ENCODE measurements around the gene RNGTT.

Gene RNGTT

DNA sequence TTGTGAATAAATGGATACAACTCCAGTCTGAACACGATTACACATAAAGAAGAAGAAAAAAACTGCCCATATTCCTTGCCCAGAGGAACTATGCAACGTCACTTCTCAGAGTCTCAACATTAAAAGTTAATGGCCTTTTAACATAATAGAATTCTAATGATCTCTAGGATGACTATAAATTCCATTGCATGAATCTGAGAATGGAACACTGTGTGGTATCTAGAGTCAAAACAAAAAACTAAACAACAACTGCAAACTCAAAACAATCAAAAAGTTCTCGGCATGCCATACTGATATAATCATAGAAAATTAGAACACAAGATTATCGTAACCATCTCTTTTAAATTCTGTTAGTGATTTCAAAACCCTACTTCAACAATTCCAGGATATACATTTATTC lies 283.6 kb downstream of the RNGTT start:
- Histone ChIP-seq H3K4me1 (ENCODE audit: control insufficient read depth in 2 of 2, insufficient read depth in 2 of 2, low read length in 2 of 2) (no peaks in the 10 kb centered on the region), H3K9me3 (ENCODE audit: control insufficient read depth in 2 of 2, low read length in 2 of 2) (no peaks in the 10 kb centered on the region), H3K4me3 (ENCODE audit: low read length in 2 of 2) (no peak overlapping the region), H3K36me3 (ENCODE audit: control insufficient read depth in 2 of 2, insufficient read depth in 2 of 2, low read length in 2 of 2) (no peaks in the 10 kb centered on the region), H3K27me3 (ENCODE audit: control insufficient read depth in 2 of 2, insufficient read depth in 2 of 2, low read length in 2 of 2) (no peaks in the 10 kb centered on the region), H3K9ac (ENCODE audit: low read depth in 1 of 2, low read length in 2 of 2) (no peak overlapping the region), H3K27ac (ENCODE audit: low read depth in 2 of 2, low read length in 2 of 2) (no peak overlapping the region)

DNA sequence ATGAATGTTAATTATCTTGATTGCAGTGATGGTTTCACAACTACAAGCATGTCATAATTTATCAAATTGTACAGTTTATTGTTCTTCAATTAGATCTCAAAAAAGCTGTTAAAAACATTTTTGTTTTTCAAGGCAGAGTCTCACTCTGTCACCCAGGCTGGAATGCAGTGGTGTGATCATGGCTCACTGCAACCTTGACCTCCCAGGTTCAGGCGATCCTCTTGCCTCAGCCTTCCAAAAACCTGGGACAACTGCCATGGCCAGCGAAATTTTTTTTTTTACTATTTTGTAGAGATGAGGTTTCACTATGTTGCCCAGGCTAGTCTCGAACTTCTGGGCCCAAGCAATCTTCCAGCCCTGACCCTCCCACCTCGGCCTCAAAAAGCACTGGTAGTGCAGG lies 286.1 kb downstream of the RNGTT start:
- Histone ChIP-seq H3K4me1 (ENCODE audit: control insufficient read depth in 2 of 2, insufficient read depth in 2 of 2, low read length in 2 of 2) (no peaks in the 10 kb centered on the region), H3K9ac (ENCODE audit: low read depth in 1 of 2, low read length in 2 of 2) (no peak overlapping the region), H3K27ac (ENCODE audit: low read depth in 2 of 2, low read length in 2 of 2) (no peak overlapping the region), H3K27me3 (ENCODE audit: control insufficient read depth in 2 of 2, insufficient read depth in 2 of 2, low read length in 2 of 2) (no peaks in the 10 kb centered on the region), H3K36me3 (ENCODE audit: control insufficient read depth in 2 of 2, insufficient read depth in 2 of 2, low read length in 2 of 2) (no peaks in the 10 kb centered on the region), H3K9me3 (ENCODE audit: control insufficient read depth in 2 of 2, low read length in 2 of 2) (no peaks in the 10 kb centered on the region), H3K4me3 (ENCODE audit: low read length in 2 of 2) (no peak overlapping the region)

DNA sequence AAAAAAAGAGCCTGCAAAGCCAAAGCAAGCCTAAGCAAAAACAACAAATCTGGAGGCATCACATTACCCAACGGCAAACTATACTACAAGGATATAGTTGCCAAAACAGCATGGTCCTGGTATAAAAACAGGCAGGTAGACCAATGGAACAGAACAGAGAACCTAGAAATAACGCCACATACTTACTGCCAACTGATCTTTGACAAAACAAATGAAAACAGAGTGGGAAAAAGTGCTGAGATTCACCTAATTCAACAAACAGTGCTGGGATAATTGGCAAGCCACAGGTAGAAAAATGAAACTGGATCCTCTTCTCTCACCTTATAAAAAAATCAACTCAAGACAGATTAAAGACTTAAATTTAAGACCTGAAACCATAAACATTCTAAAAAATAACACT lies 291.8 kb downstream of the RNGTT start:
- Histone ChIP-seq H3K9me3 (ENCODE audit: control insufficient read depth in 2 of 2, low read length in 2 of 2) (peaks cover 11 to 13% of the 10 kb centered on the region in 2 donors), H3K36me3 (ENCODE audit: control insufficient read depth in 2 of 2, insufficient read depth in 2 of 2, low read length in 2 of 2) (no peaks in the 10 kb centered on the region), H3K4me3 (ENCODE audit: low read length in 2 of 2) (no peak overlapping the region), H3K4me1 (ENCODE audit: control insufficient read depth in 2 of 2, insufficient read depth in 2 of 2, low read length in 2 of 2) (no peaks in the 10 kb centered on the region), H3K27ac (ENCODE audit: low read depth in 2 of 2, low read length in 2 of 2) (no peak overlapping the region), H3K27me3 (ENCODE audit: control insufficient read depth in 2 of 2, insufficient read depth in 2 of 2, low read length in 2 of 2) (no peaks in the 10 kb centered on the region), H3K9ac (ENCODE audit: low read depth in 1 of 2, low read length in 2 of 2) (no peak overlapping the region)

DNA sequence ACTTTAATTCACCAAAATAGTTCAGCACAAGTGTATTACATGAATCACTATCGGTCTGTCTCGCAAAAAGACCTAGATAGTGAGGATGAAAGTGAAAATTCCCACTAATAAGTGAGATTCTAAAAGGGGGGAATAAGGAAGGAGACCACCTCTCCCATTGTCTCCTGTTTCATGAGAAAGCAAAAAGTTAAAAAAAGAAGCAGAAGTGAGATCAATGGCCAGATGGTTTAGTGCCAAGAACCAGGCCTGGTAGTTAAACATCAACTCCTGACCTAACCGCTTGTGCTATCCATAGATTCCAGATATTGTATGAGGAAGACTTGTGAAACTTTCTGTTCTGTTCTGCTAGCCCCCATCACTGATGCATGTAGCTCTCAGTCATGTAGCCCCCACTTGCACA lies 293.0 kb downstream of the RNGTT start:
- no peaks in the 10 kb centered on the region for H3K27me3 ChIP-seq (ENCODE audit: control insufficient read depth in 2 of 2, insufficient read depth in 2 of 2, low read length in 2 of 2)
- no peak overlapping the region for H3K27ac ChIP-seq (ENCODE audit: low read depth in 2 of 2, low read length in 2 of 2)
- no peaks in the 10 kb centered on the region for H3K4me1 ChIP-seq (ENCODE audit: control insufficient read depth in 2 of 2, insufficient read depth in 2 of 2, low read length in 2 of 2)
- no peaks in the 10 kb centered on the region for H3K36me3 ChIP-seq (ENCODE audit: control insufficient read depth in 2 of 2, insufficient read depth in 2 of 2, low read length in 2 of 2)
- no peak overlapping the region for H3K4me3 ChIP-seq (ENCODE audit: low read length in 2 of 2)
- peaks cover 11 to 13% of the 10 kb centered on the region in 2 donors for H3K9me3 ChIP-seq (ENCODE audit: control insufficient read depth in 2 of 2, low read length in 2 of 2)
- no peak overlapping the region for H3K9ac ChIP-seq (ENCODE audit: low read depth in 1 of 2, low read length in 2 of 2)

DNA sequence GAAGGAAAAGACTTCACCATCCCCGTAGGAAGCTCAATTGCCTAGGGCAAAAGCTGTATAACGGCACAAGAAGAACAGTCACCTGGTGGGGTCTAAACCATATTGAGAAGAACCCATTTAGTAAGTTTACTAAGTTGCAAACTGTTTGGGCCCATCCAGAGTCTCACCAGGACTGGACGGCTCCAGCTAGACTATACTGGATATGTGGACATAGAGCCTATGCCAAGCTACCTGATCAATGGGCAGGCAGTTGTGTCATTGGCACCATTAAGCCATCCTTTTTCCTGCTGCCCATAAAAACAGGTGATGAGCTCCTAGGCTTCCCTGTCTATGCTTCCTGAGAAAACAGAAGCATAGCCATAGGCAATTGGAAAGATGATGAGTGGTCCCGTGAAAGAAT lies 293.9 kb downstream of the RNGTT start:
- Histone ChIP-seq H3K4me3 (ENCODE audit: low read length in 2 of 2) (no peak overlapping the region), H3K9me3 (ENCODE audit: control insufficient read depth in 2 of 2, low read length in 2 of 2) (peaks cover 11 to 13% of the 10 kb centered on the region in 2 donors), H3K27ac (ENCODE audit: low read depth in 2 of 2, low read length in 2 of 2) (no peak overlapping the region), H3K27me3 (ENCODE audit: control insufficient read depth in 2 of 2, insufficient read depth in 2 of 2, low read length in 2 of 2) (no peaks in the 10 kb centered on the region), H3K36me3 (ENCODE audit: control insufficient read depth in 2 of 2, insufficient read depth in 2 of 2, low read length in 2 of 2) (no peaks in the 10 kb centered on the region), H3K4me1 (ENCODE audit: control insufficient read depth in 2 of 2, insufficient read depth in 2 of 2, low read length in 2 of 2) (no peaks in the 10 kb centered on the region), H3K9ac (ENCODE audit: low read depth in 1 of 2, low read length in 2 of 2) (no peak overlapping the region)

DNA sequence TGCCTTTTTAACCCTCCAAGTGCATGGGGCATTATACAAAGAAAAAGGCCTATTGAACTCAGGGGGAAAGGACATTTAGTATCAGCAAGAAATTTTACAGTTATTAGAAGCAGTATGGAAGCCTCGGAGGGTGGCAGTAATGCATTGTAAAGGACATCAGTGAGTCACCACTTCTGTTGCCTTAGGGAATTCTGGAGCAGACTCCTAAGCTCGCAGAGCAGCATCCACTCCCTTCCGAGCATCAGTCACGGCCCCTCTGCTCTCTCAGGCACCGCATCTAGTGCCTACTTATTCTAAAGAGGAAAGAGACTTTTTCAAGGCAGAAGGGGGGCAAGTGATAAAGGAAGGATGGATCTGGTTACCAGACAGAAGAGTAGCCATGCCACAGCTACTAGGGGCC lies 296.5 kb downstream of the RNGTT start:
- Histone ChIP-seq H3K4me3 (ENCODE audit: low read length in 2 of 2) (no peak overlapping the region), H3K36me3 (ENCODE audit: control insufficient read depth in 2 of 2, insufficient read depth in 2 of 2, low read length in 2 of 2) (no peaks in the 10 kb centered on the region), H3K27ac (ENCODE audit: low read depth in 2 of 2, low read length in 2 of 2) (no peak overlapping the region), H3K4me1 (ENCODE audit: control insufficient read depth in 2 of 2, insufficient read depth in 2 of 2, low read length in 2 of 2) (no peaks in the 10 kb centered on the region), H3K9ac (ENCODE audit: low read depth in 1 of 2, low read length in 2 of 2) (no peak overlapping the region), H3K27me3 (ENCODE audit: control insufficient read depth in 2 of 2, insufficient read depth in 2 of 2, low read length in 2 of 2) (no peaks in the 10 kb centered on the region), H3K9me3 (ENCODE audit: control insufficient read depth in 2 of 2, low read length in 2 of 2) (peaks cover 13 to 17% of the 10 kb centered on the region in 2 donors)

- Histone ChIP-seq H3K4me3 (ENCODE audit: low read length in 2 of 2) (no peak overlapping the region), H3K27ac (ENCODE audit: low read depth in 2 of 2, low read length in 2 of 2) (no peak overlapping the region), H3K4me1 (ENCODE audit: control insufficient read depth in 2 of 2, insufficient read depth in 2 of 2, low read length in 2 of 2) (no peaks in the 10 kb centered on the region), H3K27me3 (ENCODE audit: control insufficient read depth in 2 of 2, insufficient read depth in 2 of 2, low read length in 2 of 2) (no peaks in the 10 kb centered on the region), H3K9me3 (ENCODE audit: control insufficient read depth in 2 of 2, low read length in 2 of 2) (peaks cover 6 to 13% of the 10 kb centered on the region in 2 donors), H3K9ac (ENCODE audit: low read depth in 1 of 2, low read length in 2 of 2) (no peak overlapping the region), H3K36me3 (ENCODE audit: control insufficient read depth in 2 of 2, insufficient read depth in 2 of 2, low read length in 2 of 2) (no peaks in the 10 kb centered on the region)
Measured at GRCh38 chr6:88665131-88665530, 298.3 kb downstream of the RNGTT start.

GRCh38 chr6:88663801-88664200 lies 299.6 kb downstream of the RNGTT start:
- Histone ChIP-seq H3K9me3 (ENCODE audit: control insufficient read depth in 2 of 2, low read length in 2 of 2) (peaks cover 4 to 6% of the 10 kb centered on the region in 2 donors), H3K9ac (ENCODE audit: low read depth in 1 of 2, low read length in 2 of 2) (no peak overlapping the region), H3K27ac (ENCODE audit: low read depth in 2 of 2, low read length in 2 of 2) (no peak overlapping the region), H3K36me3 (ENCODE audit: control insufficient read depth in 2 of 2, insufficient read depth in 2 of 2, low read length in 2 of 2) (no peaks in the 10 kb centered on the region), H3K27me3 (ENCODE audit: control insufficient read depth in 2 of 2, insufficient read depth in 2 of 2, low read length in 2 of 2) (no peaks in the 10 kb centered on the region), H3K4me1 (ENCODE audit: control insufficient read depth in 2 of 2, insufficient read depth in 2 of 2, low read length in 2 of 2) (no peaks in the 10 kb centered on the region), H3K4me3 (ENCODE audit: low read length in 2 of 2) (no peak overlapping the region)

GRCh38 chr6:88662653-88663174 lies 300.7 kb downstream of the RNGTT start:
- no peaks in the 10 kb centered on the region for H3K27me3 ChIP-seq (ENCODE audit: control insufficient read depth in 2 of 2, insufficient read depth in 2 of 2, low read length in 2 of 2)
- H3K36me3 ChIP-seq (ENCODE audit: control insufficient read depth in 2 of 2, insufficient read depth in 2 of 2, low read length in 2 of 2) = no peaks in the 10 kb centered on the region
- peaks cover 0 to 6% of the 10 kb centered on the region in 2 donors for H3K9me3 ChIP-seq (ENCODE audit: control insufficient read depth in 2 of 2, low read length in 2 of 2)
- H3K4me3 ChIP-seq (ENCODE audit: low read length in 2 of 2) = no peak overlapping the region
- H3K4me1 ChIP-seq (ENCODE audit: control insufficient read depth in 2 of 2, insufficient read depth in 2 of 2, low read length in 2 of 2) = no peaks in the 10 kb centered on the region
- no peak overlapping the region for H3K9ac ChIP-seq (ENCODE audit: low read depth in 1 of 2, low read length in 2 of 2)
- H3K27ac ChIP-seq (ENCODE audit: low read depth in 2 of 2, low read length in 2 of 2) = no peak overlapping the region

DNA sequence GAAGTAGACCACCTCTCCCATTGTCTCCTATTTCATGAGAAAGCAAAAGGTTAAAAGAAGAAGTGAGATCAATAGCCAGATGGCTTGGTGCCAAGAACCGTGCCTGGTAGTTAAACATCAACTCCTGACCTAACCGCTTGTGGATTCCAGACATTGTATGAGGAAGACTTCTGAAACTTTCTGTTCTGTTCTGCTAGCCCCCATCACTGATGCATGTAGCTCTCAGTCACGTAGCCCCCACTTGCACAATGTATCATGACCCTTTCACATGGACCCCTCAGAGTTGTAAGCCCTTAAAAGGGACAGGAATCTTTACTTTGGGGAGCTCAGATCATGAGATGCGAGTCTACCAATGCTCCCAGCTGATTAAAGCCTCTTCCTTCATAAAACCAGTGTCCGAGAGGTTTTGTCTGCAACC lies 301.2 kb downstream of the RNGTT start:
- no peaks in the 10 kb centered on the region for H3K4me1 ChIP-seq (ENCODE audit: control insufficient read depth in 2 of 2, insufficient read depth in 2 of 2, low read length in 2 of 2)

DNA sequence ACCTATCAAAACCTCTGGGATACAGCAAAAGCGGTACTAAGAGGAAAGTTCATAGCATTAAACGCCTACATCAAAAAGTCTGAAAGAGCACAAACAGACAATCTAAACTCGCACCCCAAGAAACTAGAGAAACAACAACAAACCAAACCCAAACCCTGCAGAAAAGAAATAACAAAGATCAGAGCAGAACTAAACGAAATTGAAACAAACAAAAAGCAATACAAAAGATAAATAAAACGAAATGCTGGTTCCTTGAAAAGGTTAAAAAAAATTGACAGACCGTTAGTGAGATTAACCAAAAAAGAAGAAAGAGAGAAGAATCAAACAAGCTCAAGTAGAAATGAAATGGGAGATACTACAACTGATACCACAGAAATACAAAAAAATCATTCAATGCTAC lies 302.3 kb downstream of the RNGTT start:
- no peak overlapping the region for H3K27ac ChIP-seq (ENCODE audit: low read depth in 2 of 2, low read length in 2 of 2)
- no peak overlapping the region for H3K4me3 ChIP-seq (ENCODE audit: low read length in 2 of 2)
- H3K9ac ChIP-seq (ENCODE audit: low read depth in 1 of 2, low read length in 2 of 2) = no peak overlapping the region
- peaks cover 0 to 3% of the 10 kb centered on the region in 2 donors for H3K36me3 ChIP-seq (ENCODE audit: control insufficient read depth in 2 of 2, insufficient read depth in 2 of 2, low read length in 2 of 2)
- no peaks in the 10 kb centered on the region for H3K4me1 ChIP-seq (ENCODE audit: control insufficient read depth in 2 of 2, insufficient read depth in 2 of 2, low read length in 2 of 2)
- peaks cover 0 to 6% of the 10 kb centered on the region in 2 donors for H3K9me3 ChIP-seq (ENCODE audit: control insufficient read depth in 2 of 2, low read length in 2 of 2)
- H3K27me3 ChIP-seq (ENCODE audit: control insufficient read depth in 2 of 2, insufficient read depth in 2 of 2, low read length in 2 of 2) = no peaks in the 10 kb centered on the region

More for the DNA sequence above, 301.2 kb downstream of the RNGTT start:
- H3K9me3 ChIP-seq (ENCODE audit: control insufficient read depth in 2 of 2, low read length in 2 of 2) = peaks cover 0 to 6% of the 10 kb centered on the region in 2 donors
- H3K36me3 ChIP-seq (ENCODE audit: control insufficient read depth in 2 of 2, insufficient read depth in 2 of 2, low read length in 2 of 2) = peaks cover 0 to 3% of the 10 kb centered on the region in 2 donors
- no peak overlapping the region for H3K9ac ChIP-seq (ENCODE audit: low read depth in 1 of 2, low read length in 2 of 2)
- H3K27ac ChIP-seq (ENCODE audit: low read depth in 2 of 2, low read length in 2 of 2) = no peak overlapping the region
- no peaks in the 10 kb centered on the region for H3K27me3 ChIP-seq (ENCODE audit: control insufficient read depth in 2 of 2, insufficient read depth in 2 of 2, low read length in 2 of 2)
- no peak overlapping the region for H3K4me3 ChIP-seq (ENCODE audit: low read length in 2 of 2)

Data from mucosa of rectum (tissue), 2 donors.